ENCODE measurements around the gene PCYOX1L.

DNA sequence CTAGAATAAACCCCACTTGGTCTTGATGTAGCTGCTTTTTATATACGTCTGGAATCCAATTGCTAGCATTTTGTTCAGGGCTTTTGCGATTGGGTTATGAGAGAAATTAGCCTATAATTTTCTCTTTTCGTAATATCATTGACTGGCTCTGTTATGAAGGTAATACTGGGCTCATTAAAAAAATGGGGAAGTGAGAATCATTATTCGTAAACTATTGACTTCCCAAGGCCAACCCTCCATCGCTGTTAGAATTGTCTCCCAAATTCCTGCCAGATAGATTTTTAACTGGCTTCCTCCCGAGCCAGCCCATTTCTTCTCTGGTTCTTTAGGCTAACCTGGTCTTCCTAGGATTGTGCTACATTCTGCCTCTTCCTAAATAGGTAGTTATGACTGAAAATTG lies 48.5 kb upstream of the PCYOX1L start:
- TF ChIP-seq CTCF (IDR thresholded peaks at IDR 0.05) (no peak), POLR2AphosphoS5 (IDR thresholded peaks at IDR 0.05; ENCODE audit: low read depth, low read length) (no peak)
